Suprapubic skin (tissue), 3 donors: ENCODE data around the gene MFSD12.
A peak's percentile ranks its signal among the peaks of the same experiment; 100 is the strongest.

Source experiments
- CTCF ChIP-seq, 2 donors: fragments of 200-600 bp in 1 of 2; fragments of 450-650 bp in 1 of 2; sonication (generic) in 1 of 2; IDR thresholded peaks; one replicate each; pipeline ENCODE4 v1.5.1; 2016 to 2019; ENCODE audit warnings: antibody characterized with exemption in 2 of 2, mild to moderate bottlenecking in 1 of 2, moderate library complexity in 1 of 2
- POLR2AphosphoS5 ChIP-seq, 3 donors: sonication (generic); formaldehyde crosslinking; IDR thresholded peaks; one replicate each; pipeline ENCODE4 v1.6.1; 2017; ENCODE audit warnings: antibody characterized with exemption in 3 of 3

GRCh38 chr19:3586127-3586626 is 28.8 kb upstream of the MFSD12 start:
- TF ChIP-seq CTCF (IDR thresholded peaks at IDR 0.05): peak in 1 of 2 donors; percentile 22
- TF ChIP-seq POLR2AphosphoS5 (IDR thresholded peaks at IDR 0.05): no peak
